ENCODE results near the gene ADIPOR2. TPM values are rescaled to one million over a fixed set of nuclear protein-coding genes. Genes with fewer than 3 reads are reported as not detected.

ADIPOR2 gene
- polyA plus RNA-seq (2013, experiment 1 of 4), result 49.5 TPM
- 51.7 TPM for polyA plus RNA-seq (2013, experiment 2 of 4)
- polyA plus RNA-seq (2013, experiment 3 of 4), result 30.6 TPM
- polyA plus RNA-seq (2013, experiment 4 of 4), result 35.7 TPM

GRCh38 chr12:1690578-1691122 lies at the start of gene ADIPOR2:
Gene ADIPOR2 (plus strand): TSS chr12:1691070. CDS start chr12:1754344, 63,274 bp downstream.
- Histone ChIP-seq H3K27ac (ENCODE audit: insufficient read depth, low read depth, low read length, poor library complexity, severe bottlenecking) (peak within 1 kb of the TSS; percentile 90), H3K4me3 (ENCODE audit: insufficient read depth, low read depth, low read length) (peak within 1 kb of the TSS; percentile 74), H3K36me3 (ENCODE audit: control insufficient read depth, insufficient read depth, low read length) (no peaks in the 10 kb centered on the region), H3K9me3 (ENCODE audit: control insufficient read depth, low read length) (no peaks in the 10 kb centered on the region), H3K27me3 (ENCODE audit: control insufficient read depth, insufficient read depth, low read length, poor library complexity, severe bottlenecking) (no peaks in the 10 kb centered on the region), H3K4me1 (ENCODE audit: control insufficient read depth, insufficient read depth, low read length) (peaks cover 8% of the 10 kb centered on the region)
- 0% methylated on average over 59 of the region's 59 CpGs for whole genome bisulfite sequencing, 2 experiments

GRCh38 chr12:1642513-1642912 lies 48.4 kb upstream of the ADIPOR2 start:
- Histone ChIP-seq H3K9me3 (ENCODE audit: control insufficient read depth, low read length) (no peaks in the 10 kb centered on the region), H3K4me3 (ENCODE audit: insufficient read depth, low read depth, low read length) (no peak overlapping the region), H3K36me3 (ENCODE audit: control insufficient read depth, insufficient read depth, low read length) (peaks cover 4% of the 10 kb centered on the region), H3K4me1 (ENCODE audit: control insufficient read depth, insufficient read depth, low read length) (no peaks in the 10 kb centered on the region), H3K27ac (ENCODE audit: insufficient read depth, low read depth, low read length, poor library complexity, severe bottlenecking) (no peak overlapping the region), H3K27me3 (ENCODE audit: control insufficient read depth, insufficient read depth, low read length, poor library complexity, severe bottlenecking) (no peaks in the 10 kb centered on the region)
- WGBS, 2 experiments, result 88 to 90% methylated on average over 7 of the region's 7 CpGs

GRCh38 chr12:1643043-1643442 lies 47.8 kb upstream of the ADIPOR2 start:
- H3K27ac ChIP-seq (ENCODE audit: insufficient read depth, low read depth, low read length, poor library complexity, severe bottlenecking), result no peak overlapping the region
- peaks cover 4% of the 10 kb centered on the region for H3K36me3 ChIP-seq (ENCODE audit: control insufficient read depth, insufficient read depth, low read length)
- no peaks in the 10 kb centered on the region for H3K9me3 ChIP-seq (ENCODE audit: control insufficient read depth, low read length)
- no peaks in the 10 kb centered on the region for H3K4me1 ChIP-seq (ENCODE audit: control insufficient read depth, insufficient read depth, low read length)
- no peaks in the 10 kb centered on the region for H3K27me3 ChIP-seq (ENCODE audit: control insufficient read depth, insufficient read depth, low read length, poor library complexity, severe bottlenecking)
- 83 to 85% methylated on average over 9 of the region's 9 CpGs for WGBS, 2 experiments
- H3K4me3 ChIP-seq (ENCODE audit: insufficient read depth, low read depth, low read length), result no peak overlapping the region

GRCh38 chr12:1643905-1644533 lies 46.9 kb upstream of the ADIPOR2 start:
- H3K4me1 ChIP-seq (ENCODE audit: control insufficient read depth, insufficient read depth, low read length), result no peaks in the 10 kb centered on the region
- 91 to 94% methylated on average over 7 of the region's 7 CpGs for WGBS, 2 experiments
- no peak overlapping the region for H3K27ac ChIP-seq (ENCODE audit: insufficient read depth, low read depth, low read length, poor library complexity, severe bottlenecking)
- H3K36me3 ChIP-seq (ENCODE audit: control insufficient read depth, insufficient read depth, low read length), result peaks cover 4% of the 10 kb centered on the region
- no peak overlapping the region for H3K4me3 ChIP-seq (ENCODE audit: insufficient read depth, low read depth, low read length)
- no peaks in the 10 kb centered on the region for H3K27me3 ChIP-seq (ENCODE audit: control insufficient read depth, insufficient read depth, low read length, poor library complexity, severe bottlenecking)
- H3K9me3 ChIP-seq (ENCODE audit: control insufficient read depth, low read length), result no peaks in the 10 kb centered on the region

- 80% methylated on average over 15 of the region's 15 CpGs for WGBS, 2 experiments
- no peak overlapping the region for H3K27ac ChIP-seq (ENCODE audit: insufficient read depth, low read depth, low read length, poor library complexity, severe bottlenecking)
Measured at GRCh38 chr12:1644534-1645438, 46.1 kb upstream of the ADIPOR2 start.

GRCh38 chr12:1645819-1646218 lies 45.1 kb upstream of the ADIPOR2 start:
- H3K27ac ChIP-seq (ENCODE audit: insufficient read depth, low read depth, low read length, poor library complexity, severe bottlenecking), result no peak overlapping the region
- 94 to 97% methylated on average over 29 of the region's 29 CpGs for WGBS, 2 experiments
- H3K36me3 ChIP-seq (ENCODE audit: control insufficient read depth, insufficient read depth, low read length), result peaks cover 4% of the 10 kb centered on the region
- H3K9me3 ChIP-seq (ENCODE audit: control insufficient read depth, low read length), result no peaks in the 10 kb centered on the region
- H3K4me1 ChIP-seq (ENCODE audit: control insufficient read depth, insufficient read depth, low read length), result no peaks in the 10 kb centered on the region
- no peaks in the 10 kb centered on the region for H3K27me3 ChIP-seq (ENCODE audit: control insufficient read depth, insufficient read depth, low read length, poor library complexity, severe bottlenecking)
- H3K4me3 ChIP-seq (ENCODE audit: insufficient read depth, low read depth, low read length), result no peak overlapping the region

More at GRCh38 chr12:1644534-1645438, 46.1 kb upstream of the ADIPOR2 start:
- Histone ChIP-seq H3K4me3 (ENCODE audit: insufficient read depth, low read depth, low read length) (no peak overlapping the region), H3K27me3 (ENCODE audit: control insufficient read depth, insufficient read depth, low read length, poor library complexity, severe bottlenecking) (no peaks in the 10 kb centered on the region), H3K4me1 (ENCODE audit: control insufficient read depth, insufficient read depth, low read length) (no peaks in the 10 kb centered on the region), H3K36me3 (ENCODE audit: control insufficient read depth, insufficient read depth, low read length) (peaks cover 4% of the 10 kb centered on the region), H3K9me3 (ENCODE audit: control insufficient read depth, low read length) (no peaks in the 10 kb centered on the region)

GRCh38 chr12:1646569-1647284 lies 44.1 kb upstream of the ADIPOR2 start:
- no peaks in the 10 kb centered on the region for H3K9me3 ChIP-seq (ENCODE audit: control insufficient read depth, low read length)
- H3K27me3 ChIP-seq (ENCODE audit: control insufficient read depth, insufficient read depth, low read length, poor library complexity, severe bottlenecking), result no peaks in the 10 kb centered on the region
- no peak overlapping the region for H3K27ac ChIP-seq (ENCODE audit: insufficient read depth, low read depth, low read length, poor library complexity, severe bottlenecking)
- 86 to 87% methylated on average over 21 of the region's 21 CpGs for WGBS, 2 experiments
- peaks cover 4% of the 10 kb centered on the region for H3K36me3 ChIP-seq (ENCODE audit: control insufficient read depth, insufficient read depth, low read length)
- no peak overlapping the region for H3K4me3 ChIP-seq (ENCODE audit: insufficient read depth, low read depth, low read length)
- no peaks in the 10 kb centered on the region for H3K4me1 ChIP-seq (ENCODE audit: control insufficient read depth, insufficient read depth, low read length)

GRCh38 chr12:1647285-1647669 lies 43.6 kb upstream of the ADIPOR2 start:
- H3K27me3 ChIP-seq (ENCODE audit: control insufficient read depth, insufficient read depth, low read length, poor library complexity, severe bottlenecking), result no peaks in the 10 kb centered on the region
- H3K36me3 ChIP-seq (ENCODE audit: control insufficient read depth, insufficient read depth, low read length), result peaks cover 4% of the 10 kb centered on the region
- H3K4me1 ChIP-seq (ENCODE audit: control insufficient read depth, insufficient read depth, low read length), result no peaks in the 10 kb centered on the region
- H3K9me3 ChIP-seq (ENCODE audit: control insufficient read depth, low read length), result no peaks in the 10 kb centered on the region
- no peak overlapping the region for H3K4me3 ChIP-seq (ENCODE audit: insufficient read depth, low read depth, low read length)
- no peak overlapping the region for H3K27ac ChIP-seq (ENCODE audit: insufficient read depth, low read depth, low read length, poor library complexity, severe bottlenecking)
- WGBS, 2 experiments, result 95% methylated on average over 3 of the region's 3 CpGs

GRCh38 chr12:1650260-1650977 lies 40.5 kb upstream of the ADIPOR2 start:
- no peaks in the 10 kb centered on the region for H3K27me3 ChIP-seq (ENCODE audit: control insufficient read depth, insufficient read depth, low read length, poor library complexity, severe bottlenecking)

More at GRCh38 chr12:1650260-1650977, 40.5 kb upstream of the ADIPOR2 start:
- WGBS, 2 experiments, result 59 to 67% methylated on average over 5 of the region's 5 CpGs
- H3K36me3 ChIP-seq (ENCODE audit: control insufficient read depth, insufficient read depth, low read length), result peaks cover 4% of the 10 kb centered on the region
- H3K27ac ChIP-seq (ENCODE audit: insufficient read depth, low read depth, low read length, poor library complexity, severe bottlenecking), result no peak overlapping the region
- no peak overlapping the region for H3K4me3 ChIP-seq (ENCODE audit: insufficient read depth, low read depth, low read length)
- H3K9me3 ChIP-seq (ENCODE audit: control insufficient read depth, low read length), result no peaks in the 10 kb centered on the region
- H3K4me1 ChIP-seq (ENCODE audit: control insufficient read depth, insufficient read depth, low read length), result no peaks in the 10 kb centered on the region

Measured in ectodermal cell (in vitro differentiated cells).